ENCODE data around the gene CATSPERB. TPM values are rescaled to one million over a fixed set of nuclear protein-coding genes. Genes with fewer than 3 reads are reported as not detected.
"Not testable (repeated sequence)": the region's sequence is repeated elsewhere in the genome, so short reads cannot be mapped to it uniquely, and the experiment has no call there.

Gene CATSPERB
- total RNA-seq, 2 experiments from 2014 or later = 0.92 to 1.5 TPM

- peaks cover 14% of the 10 kb centered on the region for H3K9me3 Mint-ChIP-seq (ENCODE audit: insufficient read depth)
- CTCF ChIA-PET = no interaction called here
- ATAC-seq (no peak), DNase-seq (no peak)
- peaks cover 3% of the 10 kb centered on the region for H3K4me1 Mint-ChIP-seq (ENCODE audit: low read depth)
- no peak overlapping the region for H3K4me3 Mint-ChIP-seq
- peaks cover 12% of the 10 kb centered on the region for H3K36me3 Mint-ChIP-seq (ENCODE audit: low read depth)
- no peak overlapping the region for H3K27ac Mint-ChIP-seq
- H3K27me3 Mint-ChIP-seq (ENCODE audit: low read depth) = peaks cover 8% of the 10 kb centered on the region
- POLR2A ChIA-PET = no interaction called here
Observed at GRCh38 chr14:91693346-91693745, 38.5 kb downstream of the CATSPERB start.

GRCh38 chr14:91692075-91692474 is 39.8 kb downstream of the CATSPERB start:
- Mint-ChIP-seq H3K27me3 (ENCODE audit: low read depth) (peaks cover 6% of the 10 kb centered on the region), H3K4me3 (no peak overlapping the region), H3K4me1 (ENCODE audit: low read depth) (peaks cover 3% of the 10 kb centered on the region), H3K27ac (no peak overlapping the region), H3K9me3 (ENCODE audit: insufficient read depth) (peaks cover 6% of the 10 kb centered on the region), H3K36me3 (ENCODE audit: low read depth) (peaks cover 9% of the 10 kb centered on the region)
- no peak for ATAC-seq
- ChIA-PET POLR2A (no interaction called here), CTCF (no interaction called here)
- no peak for DNase-seq

- no peak overlapping the region for H3K4me3 Mint-ChIP-seq
- no peak for ATAC-seq
- no peak for DNase-seq
- no peak overlapping the region for H3K27ac Mint-ChIP-seq
- no peaks in the 10 kb centered on the region for H3K27me3 Mint-ChIP-seq (ENCODE audit: low read depth)
- peaks cover 6% of the 10 kb centered on the region for H3K9me3 Mint-ChIP-seq (ENCODE audit: insufficient read depth)
- peaks cover under 1% of the 10 kb centered on the region for H3K4me1 Mint-ChIP-seq (ENCODE audit: low read depth)
- H3K36me3 Mint-ChIP-seq (ENCODE audit: low read depth) = peaks cover 9% of the 10 kb centered on the region
- POLR2A ChIA-PET = interaction anchor here (0.6 kb wide), 1 partner anchor 14 kb away, joined by 4 read pairs; no protein-coding TSS in a partner anchor
- CTCF ChIA-PET = no interaction called here
Observed at GRCh38 chr14:91689608-91690007, 42.3 kb downstream of the CATSPERB start.

GRCh38 chr14:91687436-91687835 is 44.5 kb downstream of the CATSPERB start:
- ATAC-seq; H3K9me3 Mint-ChIP-seq (ENCODE audit: insufficient read depth); DNase-seq; CTCF ChIA-PET; H3K27ac Mint-ChIP-seq; H3K4me3 Mint-ChIP-seq; POLR2A ChIA-PET; H3K27me3 Mint-ChIP-seq (ENCODE audit: low read depth); H3K4me1 Mint-ChIP-seq (ENCODE audit: low read depth); H3K36me3 Mint-ChIP-seq (ENCODE audit: low read depth): not testable (repeated sequence)

- POLR2A ChIA-PET = no interaction called here
- ATAC-seq (no peak), DNase-seq (no peak)
- Mint-ChIP-seq H3K27me3 (ENCODE audit: low read depth) (no peaks in the 10 kb centered on the region), H3K9me3 (ENCODE audit: insufficient read depth) (peaks cover 5% of the 10 kb centered on the region), H3K4me1 (ENCODE audit: low read depth) (peaks cover 20% of the 10 kb centered on the region), H3K36me3 (ENCODE audit: low read depth) (peaks cover 9% of the 10 kb centered on the region), H3K27ac (no peak overlapping the region), H3K4me3 (no peak overlapping the region)
- CTCF ChIA-PET = no interaction called here
Observed at GRCh38 chr14:91685600-91685999, 46.3 kb downstream of the CATSPERB start.

- DNase-seq = no peak
- ChIA-PET CTCF (no interaction called here), POLR2A (no interaction called here)
- no peaks in the 10 kb centered on the region for H3K27me3 Mint-ChIP-seq (ENCODE audit: low read depth)
- peak; percentile 39 for ATAC-seq
- peaks cover 23% of the 10 kb centered on the region for H3K4me1 Mint-ChIP-seq (ENCODE audit: low read depth)
- H3K36me3 Mint-ChIP-seq (ENCODE audit: low read depth) = peaks cover 12% of the 10 kb centered on the region
- no peak overlapping the region for H3K27ac Mint-ChIP-seq
- peaks cover 20% of the 10 kb centered on the region for H3K9me3 Mint-ChIP-seq (ENCODE audit: insufficient read depth)
- H3K4me3 Mint-ChIP-seq = no peak overlapping the region
Observed at GRCh38 chr14:91681893-91682563, 49.9 kb downstream of the CATSPERB start.

GRCh38 chr14:91681118-91681517 is 50.8 kb downstream of the CATSPERB start:
- no peak for DNase-seq
- H3K4me3 Mint-ChIP-seq = no peak overlapping the region
- no peak for ATAC-seq
- H3K36me3 Mint-ChIP-seq (ENCODE audit: low read depth) = peaks cover 12% of the 10 kb centered on the region
- ChIA-PET POLR2A (no interaction called here), CTCF (no interaction called here)
- no peak overlapping the region for H3K27ac Mint-ChIP-seq
- H3K27me3 Mint-ChIP-seq (ENCODE audit: low read depth) = no peaks in the 10 kb centered on the region
- peaks cover 20% of the 10 kb centered on the region for H3K9me3 Mint-ChIP-seq (ENCODE audit: insufficient read depth)
- peaks cover 23% of the 10 kb centered on the region for H3K4me1 Mint-ChIP-seq (ENCODE audit: low read depth)

- Mint-ChIP-seq H3K9me3 (ENCODE audit: insufficient read depth) (peaks cover 20% of the 10 kb centered on the region), H3K4me3 (no peak overlapping the region), H3K27me3 (ENCODE audit: low read depth) (no peaks in the 10 kb centered on the region), H3K36me3 (ENCODE audit: low read depth) (peaks cover 12% of the 10 kb centered on the region), H3K27ac (no peak overlapping the region), H3K4me1 (ENCODE audit: low read depth) (peaks cover 23% of the 10 kb centered on the region)
- CTCF ChIA-PET = no interaction called here
- DNase-seq (no peak), ATAC-seq (no peak)
- POLR2A ChIA-PET = no interaction called here
Observed at GRCh38 chr14:91679273-91679672, 52.6 kb downstream of the CATSPERB start.

GRCh38 chr14:91677687-91678086 is 54.2 kb downstream of the CATSPERB start:
- CTCF ChIA-PET; H3K27ac Mint-ChIP-seq; POLR2A ChIA-PET; H3K4me3 Mint-ChIP-seq; ATAC-seq; DNase-seq; H3K27me3 Mint-ChIP-seq (ENCODE audit: low read depth): not testable (repeated sequence)
- peaks cover 23% of the 10 kb centered on the region for H3K4me1 Mint-ChIP-seq (ENCODE audit: low read depth)
- peaks cover 26% of the 10 kb centered on the region for H3K9me3 Mint-ChIP-seq (ENCODE audit: insufficient read depth)
- peaks cover 12% of the 10 kb centered on the region for H3K36me3 Mint-ChIP-seq (ENCODE audit: low read depth)

GRCh38 chr14:91674911-91675310 is 57.0 kb downstream of the CATSPERB start:
- Mint-ChIP-seq H3K27ac (no peak overlapping the region), H3K27me3 (ENCODE audit: low read depth) (no peaks in the 10 kb centered on the region), H3K4me1 (ENCODE audit: low read depth) (no peaks in the 10 kb centered on the region), H3K4me3 (no peak overlapping the region), H3K36me3 (ENCODE audit: low read depth) (peaks cover 3% of the 10 kb centered on the region), H3K9me3 (ENCODE audit: insufficient read depth) (peaks cover 19% of the 10 kb centered on the region)
- DNase-seq (no peak), ATAC-seq (no peak)
- POLR2A ChIA-PET = no interaction called here
- CTCF ChIA-PET = no interaction called here

- CTCF ChIA-PET = interaction anchor here (1.7 kb wide), 1 partner anchor 242 kb away, joined by 5 read pairs; no protein-coding TSS in a partner anchor
- no peaks in the 10 kb centered on the region for H3K4me1 Mint-ChIP-seq (ENCODE audit: low read depth)
- H3K36me3 Mint-ChIP-seq (ENCODE audit: low read depth) = no peaks in the 10 kb centered on the region
- no peaks in the 10 kb centered on the region for H3K27me3 Mint-ChIP-seq (ENCODE audit: low read depth)
- ATAC-seq = no peak
- H3K9me3 Mint-ChIP-seq (ENCODE audit: insufficient read depth) = peaks cover 12% of the 10 kb centered on the region
- H3K27ac Mint-ChIP-seq = no peak overlapping the region
- POLR2A ChIA-PET = no interaction called here
- no peak for DNase-seq
- H3K4me3 Mint-ChIP-seq = no peak overlapping the region
Observed at GRCh38 chr14:91669867-91670266, 62.0 kb downstream of the CATSPERB start.

GRCh38 chr14:91667101-91667500 is 64.8 kb downstream of the CATSPERB start:
- DNase-seq; ATAC-seq; CTCF ChIA-PET; H3K4me3 Mint-ChIP-seq; H3K9me3 Mint-ChIP-seq (ENCODE audit: insufficient read depth); H3K27ac Mint-ChIP-seq; H3K4me1 Mint-ChIP-seq (ENCODE audit: low read depth); H3K36me3 Mint-ChIP-seq (ENCODE audit: low read depth); POLR2A ChIA-PET; H3K27me3 Mint-ChIP-seq (ENCODE audit: low read depth): not testable (repeated sequence)

- ATAC-seq = no peak
- H3K27ac Mint-ChIP-seq = no peak overlapping the region
- peaks cover 2% of the 10 kb centered on the region for H3K27me3 Mint-ChIP-seq (ENCODE audit: low read depth)
- H3K9me3 Mint-ChIP-seq (ENCODE audit: insufficient read depth) = no peaks in the 10 kb centered on the region
- H3K4me1 Mint-ChIP-seq (ENCODE audit: low read depth) = no peaks in the 10 kb centered on the region
- no peaks in the 10 kb centered on the region for H3K36me3 Mint-ChIP-seq (ENCODE audit: low read depth)
- no peak for DNase-seq
- POLR2A ChIA-PET = no interaction called here
- H3K4me3 Mint-ChIP-seq = no peak overlapping the region
- CTCF ChIA-PET = no interaction called here
Observed at GRCh38 chr14:91660790-91661189, 71.1 kb downstream of the CATSPERB start.

Data from activated CD8-positive, alpha-beta T cell treated with anti-CD3 and anti-CD28 coated beads, Interleukin-2, amount 10 ng/mL, durations not matched to agents 7 days and 5 days (primary cell).